GM19193 (cell line): ENCODE measurements around the gene PTPRN2.

Experiments used
- POLR2A ChIP-seq: IDR thresholded peaks from 4 replicates; pipeline ENCODE4 v1.6.1; 2011; ENCODE audit not compliant: insufficient read depth, insufficient read length; ENCODE audit errors: extremely low read depth

Gene PTPRN2

DNA sequence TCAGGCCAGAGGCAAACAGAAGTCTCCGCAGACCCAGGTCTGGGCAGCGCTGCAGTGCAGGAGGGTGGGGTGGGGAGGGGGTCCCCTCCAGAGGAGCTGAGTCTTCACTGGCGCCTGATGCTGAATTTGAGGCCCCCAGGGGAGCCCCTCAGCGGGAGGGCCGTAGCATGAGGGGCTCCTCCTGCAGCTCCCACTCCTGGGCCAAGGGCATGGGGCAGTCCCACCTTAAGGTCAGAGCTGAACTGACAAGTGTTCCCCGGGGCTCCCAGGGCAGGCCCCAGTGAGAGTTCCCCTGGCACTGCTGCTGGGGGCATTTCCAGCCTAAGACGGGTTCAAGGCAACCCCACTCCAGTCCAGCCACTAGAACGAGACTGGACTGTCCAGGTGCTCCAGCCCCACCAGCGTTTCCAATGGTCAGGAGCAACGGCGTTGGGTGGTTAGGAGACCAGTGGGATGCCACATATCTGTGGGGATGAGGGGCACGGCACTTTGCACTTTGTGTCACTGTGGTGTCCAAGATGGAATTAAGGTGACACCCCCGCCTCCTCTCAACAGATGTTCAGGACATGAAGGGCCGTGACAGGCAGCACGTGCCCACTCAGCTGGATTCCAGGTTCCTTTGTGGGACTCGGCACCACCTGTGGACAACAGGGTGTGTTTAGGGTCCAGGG, 139.1 kb downstream of the PTPRN2 start:
- TF ChIP-seq POLR2A = no peak

DNA sequence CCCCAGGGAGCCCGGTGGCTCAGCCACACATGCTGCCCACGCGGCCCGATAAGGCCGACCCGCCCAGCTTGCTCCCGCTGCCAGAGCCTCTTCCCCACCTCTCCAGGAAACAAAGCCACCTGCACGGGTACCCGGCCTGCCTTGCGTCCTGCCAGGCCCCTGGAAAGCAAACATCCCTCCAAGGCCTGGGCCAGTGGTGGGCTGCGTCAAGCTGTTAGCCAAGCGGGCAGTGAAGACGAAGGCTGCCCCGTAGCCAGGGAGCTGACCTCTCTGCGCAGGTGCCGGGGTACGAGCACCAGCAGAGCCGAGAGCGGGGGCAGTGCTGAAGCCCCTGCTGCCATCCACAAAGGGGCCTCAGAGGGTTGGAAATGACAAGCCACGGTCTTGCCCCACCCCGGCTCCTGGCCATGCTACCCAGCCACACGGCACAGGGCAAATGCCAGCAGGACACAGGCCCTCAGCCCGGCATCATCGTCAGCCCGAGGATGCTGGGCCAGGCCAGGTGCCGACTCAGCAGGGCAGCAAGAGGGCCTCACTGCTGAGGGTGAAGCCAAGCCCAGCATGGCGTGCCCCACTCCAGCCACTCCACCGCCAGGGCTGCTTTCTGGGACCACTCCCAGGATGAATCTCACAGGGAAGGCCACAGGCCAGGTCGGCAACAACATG, 140.0 kb downstream of the PTPRN2 start:
- TF ChIP-seq POLR2A = no peak

DNA sequence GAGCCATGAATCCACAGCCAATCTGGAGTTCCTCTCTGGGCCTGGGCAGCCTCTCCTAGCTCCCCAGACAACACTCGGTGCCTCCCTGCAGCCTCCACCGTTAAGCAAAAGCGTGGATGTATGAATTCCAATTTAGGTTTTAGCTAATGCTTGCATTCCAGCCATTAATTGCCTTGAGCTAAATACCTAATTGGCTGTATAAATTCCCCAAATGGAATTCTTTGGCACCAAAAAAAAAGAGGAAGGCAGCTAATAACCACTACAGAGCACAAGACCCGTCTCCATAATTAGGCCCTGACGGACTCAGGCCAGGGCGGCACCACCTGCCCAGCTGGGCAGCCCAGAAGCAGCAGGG, 140.5 kb downstream of the PTPRN2 start:
- TF ChIP-seq POLR2A = no peak

DNA sequence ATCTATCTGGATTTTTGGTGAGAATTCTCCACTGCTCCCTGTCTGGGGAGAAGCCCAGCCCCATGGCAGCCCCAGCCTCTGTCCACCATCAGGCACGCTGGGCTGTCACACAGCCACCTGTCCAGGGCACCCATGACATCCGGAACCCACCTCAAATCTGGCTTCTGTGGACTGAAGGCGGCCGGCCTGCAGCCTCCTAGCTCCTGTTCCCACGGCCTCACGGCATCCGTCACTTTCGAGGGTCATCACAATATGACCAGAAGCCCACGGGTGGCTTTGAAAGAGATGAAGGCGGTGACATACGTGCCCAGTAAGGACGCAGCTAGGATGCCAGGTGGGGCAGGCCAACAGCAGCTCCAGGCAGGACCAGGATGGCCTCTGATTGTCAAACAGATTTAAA, 140.9 kb downstream of the PTPRN2 start:
- no peak for TF ChIP-seq POLR2A

DNA sequence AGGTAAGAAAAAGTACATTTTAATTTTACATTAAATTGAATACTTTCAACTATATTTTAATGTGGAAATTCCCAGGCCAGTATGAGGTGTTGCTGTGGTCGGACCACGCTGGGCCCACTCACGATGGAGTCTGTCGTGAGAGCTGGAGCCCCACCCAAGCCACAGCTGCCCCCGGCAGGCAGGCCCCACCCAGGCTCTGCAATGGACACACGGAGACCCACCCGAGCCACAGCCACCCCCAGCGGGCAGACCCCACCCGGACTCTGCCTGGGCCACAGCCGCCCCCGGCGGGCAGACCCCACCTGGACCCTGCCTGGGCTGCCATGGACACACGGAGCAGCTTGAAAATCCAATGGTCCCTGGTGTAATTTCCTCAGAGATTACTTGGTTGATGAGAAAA, 141.3 kb downstream of the PTPRN2 start:
- no peak for TF ChIP-seq POLR2A

DNA sequence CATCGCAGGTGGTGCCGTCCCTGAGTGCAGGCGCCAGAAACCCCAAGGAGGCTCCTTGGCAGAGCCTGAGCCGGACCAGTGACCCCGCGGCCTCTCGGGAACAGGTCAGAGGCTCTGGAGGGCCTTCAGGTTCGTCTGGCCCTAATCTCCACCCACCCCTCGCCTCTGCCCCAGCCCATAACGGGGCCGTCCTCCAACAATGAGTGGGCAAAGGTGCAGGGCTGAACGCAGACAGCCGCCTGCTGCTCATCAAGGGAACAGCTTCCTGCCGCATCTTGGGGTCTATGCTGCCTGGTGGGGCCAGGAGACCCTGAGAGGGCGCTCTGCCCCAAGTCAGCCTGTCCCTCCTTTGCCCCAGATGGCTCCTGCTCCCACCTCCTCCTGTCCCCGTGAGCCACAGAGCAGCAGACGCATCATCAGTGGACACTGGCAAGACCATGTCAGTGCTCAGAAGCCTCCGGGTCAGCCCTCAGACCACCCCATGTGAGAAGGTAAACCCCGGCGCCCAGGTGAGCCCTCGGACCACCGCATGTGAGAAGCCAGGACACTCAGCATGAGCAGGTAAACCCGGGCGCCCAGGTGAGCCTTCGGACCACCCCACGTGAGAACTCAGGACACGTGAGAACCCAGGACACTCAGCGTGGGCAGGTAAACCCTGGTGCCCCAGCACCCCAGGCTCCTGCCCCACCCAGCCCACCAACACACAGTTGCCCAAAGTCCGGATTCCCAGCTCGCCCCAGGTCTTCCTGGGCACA, 142.0 kb downstream of the PTPRN2 start:
- TF ChIP-seq POLR2A = no peak

DNA sequence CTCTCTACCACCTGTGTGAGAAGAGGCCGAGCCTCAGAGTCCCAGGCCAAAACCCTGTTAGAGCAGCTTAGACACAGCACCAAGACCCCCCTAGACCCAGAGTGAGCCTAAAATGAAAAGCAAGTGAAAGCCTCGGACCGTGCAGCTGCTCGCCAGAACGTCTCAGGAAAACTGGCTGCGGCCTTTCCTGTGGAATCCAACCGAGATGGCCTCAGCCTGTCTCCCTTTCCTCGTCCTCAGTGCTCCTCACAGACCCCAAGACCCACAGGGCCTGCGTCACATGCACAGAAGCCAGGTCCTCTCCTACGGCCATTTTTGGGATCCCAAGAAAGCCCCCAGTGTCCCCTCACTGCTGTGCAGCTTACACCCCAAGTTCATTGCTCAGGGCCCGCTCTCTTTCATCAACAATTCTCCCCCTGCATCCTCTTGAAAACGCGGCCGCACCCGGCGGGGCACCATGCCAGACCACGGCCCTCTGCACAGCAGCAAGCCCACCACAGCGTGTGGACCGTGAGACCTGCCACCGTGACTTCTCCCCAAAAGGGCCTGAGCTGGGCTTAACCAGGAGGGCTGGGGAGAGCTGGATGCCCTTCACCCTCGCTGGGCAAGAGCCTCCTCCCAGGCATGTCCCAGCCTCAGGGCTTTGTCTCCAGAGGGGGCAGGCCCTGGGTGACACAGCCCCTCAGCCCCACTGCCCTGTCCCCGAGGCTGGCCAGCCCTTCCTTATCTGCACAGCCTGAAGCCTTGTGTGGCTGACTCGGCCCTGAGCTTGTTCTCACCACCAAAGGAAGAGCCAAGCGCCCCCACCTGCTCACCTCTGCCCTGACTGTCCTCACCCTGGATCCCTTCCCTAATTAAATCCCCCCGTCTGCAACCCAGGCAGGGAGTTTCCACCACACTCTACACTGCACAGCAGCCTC, 142.9 kb downstream of the PTPRN2 start:
- TF ChIP-seq POLR2A = no peak

DNA sequence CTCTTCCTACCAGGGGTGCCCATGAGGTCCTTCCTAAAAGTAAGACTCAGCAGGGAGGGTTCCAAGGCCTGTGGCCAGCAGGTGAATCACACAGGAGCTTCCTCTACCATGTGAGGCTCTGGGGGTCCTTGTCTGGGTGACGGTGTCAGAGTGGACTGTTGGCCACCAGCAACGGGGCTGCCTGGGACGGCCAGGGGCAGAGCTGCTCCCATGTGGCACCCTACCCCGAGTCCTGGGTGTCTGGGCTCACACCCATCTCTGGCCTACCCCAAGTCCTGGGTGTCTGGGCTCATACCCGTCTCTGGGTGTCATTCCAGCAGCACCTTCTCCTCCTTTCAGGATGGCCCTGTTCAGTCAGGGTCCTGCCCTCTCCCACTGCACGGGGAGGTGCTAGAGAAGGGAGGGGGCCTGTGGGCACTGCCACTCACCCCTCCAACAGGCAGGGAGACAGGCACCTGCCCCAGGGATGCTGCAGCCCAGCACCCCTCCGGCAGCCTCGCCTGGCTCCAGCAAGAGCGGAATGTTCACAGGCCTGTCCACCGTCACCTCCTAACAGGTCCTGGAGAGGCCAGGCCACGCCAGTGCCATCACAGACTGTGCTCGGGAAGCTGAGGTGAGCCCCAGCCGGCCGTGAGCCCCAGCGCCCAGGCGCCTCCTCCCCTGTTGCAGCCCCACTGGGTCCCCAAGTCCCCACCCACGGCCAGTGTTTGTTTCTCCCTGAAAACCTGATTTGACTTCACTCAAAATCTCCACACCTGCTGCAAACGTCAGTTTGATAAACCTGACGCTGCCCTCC, 143.7 kb downstream of the PTPRN2 start:
- TF ChIP-seq POLR2A = no peak

DNA sequence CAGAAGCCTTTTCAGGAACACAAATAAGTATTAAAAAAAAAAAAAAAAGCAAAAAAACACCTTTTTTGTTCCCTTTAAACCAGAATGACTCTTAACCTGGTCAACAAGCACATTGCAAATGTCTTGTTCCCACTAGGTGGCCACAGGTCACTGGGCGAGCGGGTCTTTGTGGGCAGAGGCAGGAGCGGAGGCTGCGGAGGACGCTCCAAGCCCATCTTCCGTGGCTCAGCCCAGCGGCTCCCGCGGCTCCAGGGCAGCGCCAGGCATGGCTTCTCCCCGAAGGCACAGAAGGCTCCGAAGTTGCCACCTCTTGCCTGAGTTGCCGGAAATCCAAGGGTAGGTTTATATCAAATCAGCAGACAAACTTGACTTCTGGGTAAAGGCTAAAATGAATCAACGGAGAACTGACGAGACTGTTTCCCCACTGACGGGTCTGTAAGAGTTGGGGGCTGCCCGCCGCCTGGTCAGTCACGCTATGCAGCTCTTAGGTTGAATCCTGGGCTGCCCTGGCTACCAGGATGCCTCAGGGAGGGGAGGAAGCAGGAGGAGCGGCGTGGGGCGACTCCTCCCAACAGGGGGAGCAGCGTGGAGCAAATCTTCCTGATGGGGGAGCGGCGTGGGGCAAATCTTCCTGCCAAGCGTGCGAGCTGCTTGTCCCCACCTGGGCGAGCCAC, 144.5 kb downstream of the PTPRN2 start:
- TF ChIP-seq POLR2A = no peak

DNA sequence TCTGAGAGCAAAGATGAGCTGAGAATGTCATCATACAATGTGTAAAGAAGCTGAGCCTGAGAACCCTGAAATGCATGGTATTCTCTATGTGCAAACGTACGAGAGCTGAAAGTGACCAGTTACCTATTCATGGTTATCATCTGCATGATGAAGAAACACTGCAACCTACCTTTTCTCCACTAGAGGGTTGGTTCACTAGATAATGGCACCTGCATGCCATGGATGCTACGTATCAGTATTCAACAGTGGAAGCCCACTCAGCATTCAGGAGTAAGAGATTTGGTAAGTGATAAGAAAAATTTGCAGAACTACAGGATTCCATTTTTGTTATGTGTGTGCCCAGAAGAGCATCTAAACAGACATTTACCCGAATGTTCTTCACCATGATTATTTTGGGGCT, 145.4 kb downstream of the PTPRN2 start:
- TF ChIP-seq POLR2A = no peak

DNA sequence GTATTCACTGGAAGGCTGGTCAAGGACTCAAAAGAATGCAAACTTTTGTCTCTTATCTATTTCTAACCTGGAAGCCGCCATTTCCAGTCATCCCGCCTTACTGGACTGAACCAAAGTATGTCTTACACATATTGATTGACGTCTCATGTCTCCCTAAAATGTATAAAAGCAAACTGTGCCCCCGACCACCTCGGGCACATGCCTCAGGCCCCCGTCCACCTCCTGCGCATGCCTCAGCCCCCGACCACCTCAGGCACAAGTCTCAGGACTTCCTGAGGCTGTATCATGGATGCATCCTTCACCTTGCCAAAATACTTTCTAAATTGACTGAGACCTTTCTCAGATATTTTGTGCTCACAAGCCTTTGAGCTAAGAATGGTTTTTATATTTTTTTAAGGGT, 148.6 kb downstream of the PTPRN2 start:
- TF ChIP-seq POLR2A = no peak

DNA sequence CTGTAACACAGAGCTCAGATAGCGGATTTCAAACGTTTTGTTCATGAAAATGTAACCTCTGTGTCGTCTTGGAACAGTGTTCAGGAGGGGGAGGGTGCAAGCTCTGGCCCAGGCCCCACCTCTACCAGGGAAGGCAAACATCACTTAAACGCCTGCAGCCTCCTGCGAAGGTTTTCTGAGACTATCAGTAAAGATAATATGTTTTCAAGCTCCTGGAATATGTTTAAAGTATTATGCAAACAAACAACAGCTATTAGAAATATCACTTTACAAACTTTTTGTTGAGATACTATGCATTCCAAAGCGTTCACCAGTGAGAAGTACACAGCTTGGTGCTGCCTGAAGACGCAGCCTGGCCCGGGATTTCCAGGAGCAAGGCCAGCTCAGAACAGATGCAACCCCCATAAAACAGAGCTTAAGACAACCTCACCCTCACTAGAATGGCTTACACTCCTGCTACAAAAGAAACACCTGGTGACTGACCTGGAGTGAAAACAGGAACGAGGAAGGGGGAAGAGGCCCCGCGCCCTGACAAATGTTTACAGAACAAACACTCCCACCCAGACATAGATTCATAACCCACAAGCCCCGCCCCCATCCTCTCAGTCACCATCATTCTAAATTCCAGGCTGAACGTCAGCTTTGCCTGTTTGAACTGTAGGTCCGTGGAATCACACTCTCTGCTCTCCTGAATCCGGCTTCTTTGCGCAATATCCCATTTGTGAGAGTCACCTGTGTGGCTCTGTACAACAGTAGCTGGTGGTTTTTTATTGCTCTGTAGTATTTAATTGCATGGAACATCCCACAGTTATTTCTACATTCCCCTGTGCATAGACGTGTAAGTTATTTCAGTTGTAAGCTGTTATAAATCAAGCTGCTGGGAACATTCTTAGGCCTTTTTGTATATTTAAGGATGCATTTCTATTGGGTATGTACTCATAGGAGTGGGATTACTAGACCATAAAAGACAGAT, 155.0 kb downstream of the PTPRN2 start:
- no peak for TF ChIP-seq POLR2A

DNA sequence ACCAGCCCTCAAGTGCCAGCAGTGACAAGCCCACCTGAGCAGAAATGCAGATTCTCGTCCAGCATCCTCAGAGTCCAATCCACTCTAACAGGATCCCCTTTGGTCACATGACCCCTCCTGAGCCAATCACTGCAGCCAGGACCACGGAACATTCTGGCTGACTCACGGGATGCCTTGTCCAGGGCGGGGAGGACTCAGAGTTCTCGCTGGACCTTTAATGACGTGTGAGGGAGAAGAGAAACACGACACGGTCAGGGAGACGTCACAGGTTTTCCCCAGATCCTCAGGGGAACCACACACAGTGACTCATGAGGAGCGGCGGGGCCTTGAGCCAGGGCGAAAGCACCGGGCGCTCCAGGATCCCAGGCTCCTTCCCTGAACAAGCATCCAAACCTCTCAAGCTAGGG, 155.7 kb downstream of the PTPRN2 start:
- TF ChIP-seq POLR2A = no peak
